GM21528 (cell line): ENCODE data around the gene SMURF1.
A peak's percentile ranks its signal among the peaks of the same experiment; 100 is the strongest.

ENCODE experiments used
- ATAC-seq: cut with Tn5 transposase; IDR thresholded peaks from one replicate; pipeline ENCODE4 v1.9.1; 2021; ENCODE audit warnings: mild to moderate bottlenecking, moderate library complexity; ENCODE audit not compliant: unreplicated experiment, low FRiP score

SMURF1 gene

DNA sequence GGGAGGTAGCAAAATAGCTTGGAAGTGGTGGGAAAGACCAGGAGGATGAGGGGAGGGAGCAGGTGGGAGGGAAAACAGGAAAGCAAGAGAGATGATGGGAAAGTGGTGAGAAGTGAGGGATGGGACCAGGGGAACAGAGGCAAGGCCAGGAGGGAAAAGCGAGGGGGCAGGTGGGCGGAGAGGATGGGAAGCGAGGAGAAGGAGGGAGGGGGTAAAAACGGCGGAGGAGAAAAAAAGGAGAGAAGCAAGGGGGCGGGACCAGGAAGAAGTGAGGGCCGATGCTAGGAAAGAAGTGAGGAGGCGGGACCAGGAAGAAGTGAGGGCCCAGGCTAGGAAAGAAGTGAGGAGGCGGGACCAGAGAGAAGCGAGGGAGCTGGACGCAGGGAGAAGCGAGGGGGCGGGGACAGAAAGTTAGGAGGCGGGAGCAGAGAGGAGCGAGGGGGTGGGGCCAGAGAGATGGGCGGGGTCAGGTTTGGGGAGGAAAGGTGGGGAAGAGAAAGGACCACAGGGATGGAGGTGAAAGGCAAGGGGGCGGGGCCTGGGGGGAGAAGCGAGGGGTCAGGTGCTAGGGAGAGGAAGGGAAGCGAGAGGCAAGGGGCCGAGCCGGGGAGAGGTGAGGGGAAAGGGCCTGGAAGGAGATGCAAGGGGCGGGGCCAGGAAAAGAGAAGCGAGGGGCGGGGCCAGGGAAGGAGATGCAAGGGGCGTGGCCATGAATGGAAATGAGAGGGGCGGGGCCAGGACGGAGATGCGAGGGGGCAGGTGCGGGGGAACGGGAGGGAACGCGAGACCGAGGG lies 984 bp downstream of the SMURF1 start:
- ATAC-seq, result peak; percentile 12

GRCh38 chr7:99141841-99142726 lies 1.8 kb downstream of the SMURF1 start:
- ATAC-seq, result no peak

DNA sequence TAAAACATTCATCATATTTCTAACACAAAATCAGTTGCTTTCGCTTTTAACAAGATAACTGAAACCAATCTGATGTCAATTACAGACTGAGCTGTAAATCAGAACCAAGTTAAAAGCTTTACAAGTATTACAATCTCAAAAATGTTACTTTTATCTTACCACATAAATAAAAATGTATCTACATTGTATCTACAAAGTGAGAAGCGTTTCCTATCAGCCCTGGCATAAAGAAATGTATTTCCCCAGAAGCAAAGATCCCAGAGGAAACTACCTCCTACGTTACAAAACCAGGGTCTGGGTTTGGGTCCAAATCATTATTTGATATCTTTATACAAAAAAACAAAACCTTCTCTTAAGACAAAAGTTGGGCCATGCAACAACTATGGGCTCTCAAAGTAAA lies 2.6 kb downstream of the SMURF1 start:
- no peak for ATAC-seq

DNA sequence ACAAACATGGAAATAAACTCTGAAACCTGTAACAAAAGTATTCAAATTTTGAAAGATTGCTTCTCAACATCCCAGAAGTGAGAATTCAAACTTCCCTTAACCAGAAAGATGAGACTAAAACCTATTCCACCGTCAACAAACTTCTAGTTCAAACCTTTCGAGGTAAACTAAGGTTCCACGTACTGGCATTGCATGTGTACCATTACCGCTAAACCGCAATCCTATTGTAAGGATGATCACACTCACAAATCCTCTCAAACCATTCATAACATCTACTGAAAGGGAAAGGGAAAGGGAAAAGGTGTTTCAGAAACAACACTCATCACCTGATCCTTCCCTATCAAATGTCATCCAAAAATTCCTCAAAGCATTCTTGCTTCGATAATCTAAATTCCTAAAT lies 3.1 kb downstream of the SMURF1 start:
- no peak for ATAC-seq

DNA sequence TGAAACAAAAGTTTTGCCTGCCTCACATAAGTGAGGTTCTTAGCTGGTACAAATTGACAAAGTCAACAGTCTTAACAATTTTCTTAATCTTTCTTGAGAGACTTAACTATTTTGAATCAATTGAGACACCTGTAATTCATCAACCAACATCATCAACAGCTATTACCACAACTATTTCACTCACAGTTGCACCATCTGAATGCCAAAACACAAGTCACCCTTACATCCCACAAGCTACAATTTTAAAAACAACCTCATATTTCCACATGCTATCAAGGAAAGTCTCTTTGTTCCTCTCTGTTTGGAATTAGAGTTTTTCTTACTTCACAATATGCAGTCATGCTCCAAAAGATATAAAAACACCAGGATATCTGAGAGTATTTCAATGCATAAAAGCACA lies 4.9 kb downstream of the SMURF1 start:
- ATAC-seq, result no peak

GRCh38 chr7:99137411-99138180 lies 6.3 kb downstream of the SMURF1 start:
- ATAC-seq, result no peak

DNA sequence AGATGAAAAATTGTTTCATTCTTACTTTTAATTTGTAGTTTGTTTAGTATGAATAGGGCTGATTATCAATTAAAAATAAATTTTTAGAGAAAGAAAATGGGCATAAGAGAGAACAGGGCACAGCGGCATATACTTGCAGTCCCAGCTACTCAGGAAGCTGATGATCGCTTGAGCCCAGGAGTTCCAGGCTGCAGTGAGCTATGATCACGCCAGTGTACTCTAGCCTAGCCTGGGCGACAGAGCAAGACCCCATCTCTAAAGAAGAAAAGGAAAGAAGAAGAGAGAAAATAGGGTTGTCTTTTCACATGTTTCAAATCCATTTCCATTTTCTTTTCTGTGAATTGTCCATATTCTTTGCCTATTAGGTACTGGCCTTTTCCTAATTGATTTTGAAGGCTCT lies 8.0 kb downstream of the SMURF1 start:
- no peak for ATAC-seq

DNA sequence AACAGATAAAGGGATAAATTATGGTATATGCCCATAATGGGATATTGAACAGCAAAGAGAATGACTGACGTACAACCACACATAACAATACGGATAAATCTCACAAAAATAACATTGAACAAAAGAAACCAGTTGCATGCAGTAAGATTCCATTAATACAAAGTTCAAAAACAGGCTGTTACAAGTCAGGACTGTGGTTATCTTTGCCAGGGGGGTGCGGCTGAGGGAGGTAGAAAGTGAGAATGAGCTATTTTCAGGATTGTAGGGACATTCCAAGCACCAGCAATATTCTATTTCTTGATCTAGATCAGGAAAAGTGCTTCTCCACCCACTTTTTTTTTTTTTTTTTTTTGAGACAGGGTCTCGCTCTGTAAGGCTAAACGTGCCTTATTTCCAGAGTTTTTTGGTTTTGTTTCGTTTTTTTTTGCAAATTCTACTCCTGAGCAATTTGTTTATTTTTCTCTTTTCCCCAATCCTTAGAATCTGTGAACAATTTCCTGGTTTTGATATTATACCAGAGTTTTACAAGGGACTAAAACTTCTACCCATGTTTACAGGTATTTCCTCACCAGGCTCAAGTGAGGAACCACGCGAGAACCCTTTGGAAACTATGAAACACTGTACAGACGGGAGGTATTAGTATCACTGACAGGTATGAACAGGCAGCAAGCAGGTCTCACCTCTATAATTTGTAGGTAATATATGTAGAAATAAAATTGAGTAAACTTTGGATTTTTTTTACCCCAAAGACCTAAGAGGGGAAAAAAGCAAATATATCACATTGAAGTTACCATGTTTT lies 9.9 kb downstream of the SMURF1 start:
- ATAC-seq, result no peak

GRCh38 chr7:99132595-99133321 lies 11.2 kb downstream of the SMURF1 start:
- ATAC-seq, result no peak

DNA sequence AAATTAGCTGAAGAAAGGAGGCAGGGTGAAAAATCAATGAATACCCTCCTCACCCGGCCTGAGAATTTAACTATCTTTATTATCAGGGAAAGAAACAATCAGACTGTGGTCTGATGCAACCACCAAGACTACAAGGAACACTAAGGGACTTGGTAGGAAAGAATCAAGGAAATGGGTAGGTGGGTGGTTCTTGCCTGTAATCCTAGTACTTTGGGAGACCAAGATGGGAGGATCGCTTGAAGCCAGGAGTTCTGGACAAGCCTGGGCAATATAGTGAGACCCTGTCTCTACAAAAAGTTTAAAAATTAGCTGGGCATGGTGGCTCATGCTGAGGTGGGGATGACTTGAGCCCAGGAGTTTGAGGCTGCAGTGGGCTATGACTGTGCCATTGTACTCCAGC lies 12.6 kb downstream of the SMURF1 start:
- ATAC-seq, result no peak

- no peak for ATAC-seq
These were observed 14.4 kb downstream of the SMURF1 start for GRCh38 chr7:99129536-99129935.

- no peak for ATAC-seq
These were observed 14.9 kb downstream of the SMURF1 start for GRCh38 chr7:99129001-99129400.

DNA sequence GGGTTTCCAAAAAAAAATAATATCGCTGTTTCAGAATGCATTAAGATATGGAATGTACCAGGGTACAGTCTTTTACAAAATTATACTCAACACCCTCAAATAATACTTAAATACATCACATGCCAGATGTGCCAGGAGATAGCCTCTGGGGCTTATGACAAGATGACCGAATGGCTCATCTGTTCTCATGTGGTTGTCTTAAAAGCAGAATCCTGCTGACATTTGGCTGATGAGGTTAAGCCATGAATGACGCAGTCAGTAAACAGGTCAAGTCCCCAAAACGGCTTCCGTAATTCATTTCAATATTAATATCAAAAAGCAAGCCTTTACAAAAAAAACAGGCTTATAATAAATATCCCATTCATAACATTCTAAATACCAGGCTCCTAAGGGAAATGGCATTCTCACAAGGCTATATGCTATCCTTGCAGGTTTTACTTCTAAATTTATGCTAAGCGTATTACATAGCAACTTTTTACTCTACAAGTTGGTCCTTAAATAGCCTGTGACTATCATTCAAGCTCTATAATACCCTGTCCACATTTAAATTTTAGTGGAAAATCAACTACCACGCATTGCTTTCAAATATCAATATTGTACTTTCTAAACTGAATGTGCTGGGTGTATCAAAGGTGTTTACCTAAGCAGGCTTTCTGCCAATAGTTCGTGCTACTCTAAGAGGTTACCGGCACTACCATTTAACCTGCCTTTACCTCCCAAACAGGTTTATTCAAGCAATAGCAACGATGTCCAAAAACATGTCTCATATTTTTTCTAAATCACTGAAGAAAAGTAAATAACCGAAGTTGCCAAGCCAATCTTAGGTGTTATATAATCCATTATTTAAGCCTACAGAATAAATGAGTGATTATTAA lies 15.6 kb downstream of the SMURF1 start:
- ATAC-seq, result no peak

- no peak for ATAC-seq
These were observed 16.3 kb downstream of the SMURF1 start for GRCh38 chr7:99127636-99128035.

DNA sequence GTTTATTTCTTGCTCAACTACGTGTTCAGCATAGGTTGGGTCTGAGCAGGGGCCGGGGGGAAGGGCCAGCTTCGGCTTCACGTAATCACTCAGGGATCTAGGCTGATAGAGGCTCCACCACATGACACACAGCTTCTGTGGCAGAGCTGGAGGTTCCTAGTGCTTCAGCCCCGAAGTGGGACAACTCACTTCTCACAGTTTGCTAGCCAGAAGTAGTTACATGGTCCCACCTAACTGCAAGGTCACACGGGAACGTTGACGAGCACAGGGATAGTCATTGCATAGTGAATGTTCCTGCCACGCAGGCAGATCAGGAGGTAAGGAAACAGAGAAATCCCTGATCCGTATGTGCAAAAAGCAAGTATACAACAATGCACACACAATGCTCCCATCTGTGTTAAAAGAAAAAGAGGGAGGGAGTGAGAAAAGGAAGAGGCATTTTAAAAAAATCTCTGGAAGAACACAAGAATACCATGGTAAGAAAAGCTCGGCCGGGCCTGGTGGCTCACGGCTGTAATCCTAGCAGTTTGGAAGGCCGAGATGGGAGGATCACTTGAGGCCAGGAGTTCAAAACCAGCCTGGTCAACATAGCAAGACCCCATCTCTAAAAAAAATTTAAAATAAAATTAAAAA lies 16.9 kb downstream of the SMURF1 start:
- no peak for ATAC-seq

GRCh38 chr7:99125505-99125865 lies 18.4 kb downstream of the SMURF1 start:
- ATAC-seq, result no peak

- ATAC-seq, result no peak
These were observed 19.0 kb downstream of the SMURF1 start for GRCh38 chr7:99124751-99125504.
